Chondrocyte (in vitro differentiated cells): ENCODE data around the gene IFNA6. TPM values are rescaled to one million over a fixed set of nuclear protein-coding genes. Genes with fewer than 3 reads are reported as not detected.
A peak's percentile ranks its signal among the peaks of the same experiment; 100 is the strongest.

Experiments used
- DNase-seq: peaks from one replicate; pipeline ENCODE4 v3.0.0; 2021; ENCODE audit warnings: mixed read lengths, low spot score
- H3K27ac Mint-ChIP-seq: one replicate; pipeline ENCODE4 v1.8.0; 2021; ENCODE audit warnings: mild to moderate bottlenecking, moderate library complexity, mixed read lengths; ENCODE audit not compliant: unreplicated experiment
- H3K27me3 Mint-ChIP-seq: 2 replicates; pipeline ENCODE4 v1.8.0; 2021; ENCODE audit warnings: low read depth, mixed read lengths
- H3K36me3 Mint-ChIP-seq: 2 replicates; pipeline ENCODE4 v1.8.0; 2021; ENCODE audit warnings: low read depth, mixed read lengths
- H3K4me1 Mint-ChIP-seq: 2 replicates; pipeline ENCODE4 v1.8.0; 2021; ENCODE audit warnings: low read depth, mild to moderate bottlenecking, mixed read lengths
- H3K4me3 Mint-ChIP-seq: one replicate; pipeline ENCODE4 v1.8.0; 2021; ENCODE audit warnings: mild to moderate bottlenecking, moderate library complexity, mixed read lengths; ENCODE audit not compliant: unreplicated experiment
- H3K9me3 Mint-ChIP-seq: 2 replicates; pipeline ENCODE4 v1.8.0; 2021; ENCODE audit warnings: low read depth, mixed read lengths
- total RNA-seq: library from RNA; stranded (reverse); gene quantifications from 3 replicates; pipeline ENCODE4 v1.2.1, GENCODE V29; 2021
- TF ChIP-seq, protein P1 (sequence below): fragments of 200-600 bp; sonication (generic); IDR thresholded peaks from 2 replicates; pipeline ENCODE4 v1.5.0; 2021; ENCODE audit warnings: antibody characterized with exemption, mild to moderate bottlenecking, moderate library complexity

IFNA6 gene
- total RNA-seq, 1 donor from 2014 or later = not detected

DNA sequence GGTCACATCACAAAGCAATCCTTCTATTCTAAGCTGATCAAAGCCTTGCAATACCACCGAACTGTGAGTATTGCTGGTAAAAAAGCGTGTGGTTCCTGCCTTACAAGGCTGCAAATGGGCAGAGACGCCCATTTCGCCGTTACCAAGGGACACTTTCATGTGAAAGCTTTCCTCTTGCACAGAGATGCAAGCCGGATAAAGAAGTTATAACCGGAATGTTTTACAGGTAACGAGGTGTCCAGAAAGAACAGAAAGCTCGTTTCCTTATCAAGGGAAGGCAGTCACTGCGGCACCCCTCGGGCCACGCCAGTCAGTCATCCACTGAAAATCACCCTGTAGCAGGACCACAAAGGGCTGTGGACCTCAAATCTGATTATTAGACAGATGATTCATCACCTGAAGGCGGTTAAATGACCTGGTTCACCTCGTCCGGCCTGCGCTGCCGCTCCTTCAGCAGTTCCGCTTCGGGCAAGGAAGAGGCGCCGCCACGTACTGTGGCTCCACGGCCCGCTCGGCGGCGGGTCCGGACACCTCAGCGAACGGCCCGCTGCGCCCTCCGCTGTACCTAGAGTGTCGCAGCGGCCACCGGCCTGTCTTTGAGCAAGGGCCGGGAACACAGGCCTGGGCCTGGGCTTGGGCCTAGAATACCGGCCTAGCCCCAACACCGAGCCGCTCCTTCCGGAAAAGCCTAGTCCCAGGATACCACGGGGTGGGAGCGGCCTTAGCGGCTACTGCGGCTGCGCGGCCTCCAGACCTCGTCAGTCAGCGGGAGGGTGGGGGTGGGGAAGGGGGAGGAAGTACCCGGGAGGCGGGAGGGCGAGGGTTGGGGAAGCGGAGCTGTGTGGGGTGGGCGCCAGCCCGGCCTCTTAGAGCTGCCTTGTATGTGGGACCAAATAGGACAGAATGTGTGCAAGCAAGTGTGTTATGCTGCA, 15.7 kb downstream of the IFNA6 start, which contains the start of gene KLHL9:
Gene KLHL9, minus strand, starts transcription at position 704 of the 932 bp plus-strand sequence. Its CDS starts 545 bp downstream, at position 159.
- Mint-ChIP-seq H3K4me3 (peak within 1 kb of the TSS; percentile 83), H3K27ac (peak within 1 kb of the TSS; percentile 88), H3K9me3 (no peaks in the 10 kb centered on the region), H3K27me3 (peaks cover 15% of the 10 kb centered on the region), H3K4me1 (peaks cover 51% of the 10 kb centered on the region), H3K36me3 (peaks cover 9% of the 10 kb centered on the region)
- TF ChIP-seq, protein P1, sequence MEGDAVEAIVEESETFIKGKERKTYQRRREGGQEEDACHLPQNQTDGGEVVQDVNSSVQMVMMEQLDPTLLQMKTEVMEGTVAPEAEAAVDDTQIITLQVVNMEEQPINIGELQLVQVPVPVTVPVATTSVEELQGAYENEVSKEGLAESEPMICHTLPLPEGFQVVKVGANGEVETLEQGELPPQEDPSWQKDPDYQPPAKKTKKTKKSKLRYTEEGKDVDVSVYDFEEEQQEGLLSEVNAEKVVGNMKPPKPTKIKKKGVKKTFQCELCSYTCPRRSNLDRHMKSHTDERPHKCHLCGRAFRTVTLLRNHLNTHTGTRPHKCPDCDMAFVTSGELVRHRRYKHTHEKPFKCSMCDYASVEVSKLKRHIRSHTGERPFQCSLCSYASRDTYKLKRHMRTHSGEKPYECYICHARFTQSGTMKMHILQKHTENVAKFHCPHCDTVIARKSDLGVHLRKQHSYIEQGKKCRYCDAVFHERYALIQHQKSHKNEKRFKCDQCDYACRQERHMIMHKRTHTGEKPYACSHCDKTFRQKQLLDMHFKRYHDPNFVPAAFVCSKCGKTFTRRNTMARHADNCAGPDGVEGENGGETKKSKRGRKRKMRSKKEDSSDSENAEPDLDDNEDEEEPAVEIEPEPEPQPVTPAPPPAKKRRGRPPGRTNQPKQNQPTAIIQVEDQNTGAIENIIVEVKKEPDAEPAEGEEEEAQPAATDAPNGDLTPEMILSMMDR = peak; percentile 36
- peak; percentile 96 for DNase-seq

DNA sequence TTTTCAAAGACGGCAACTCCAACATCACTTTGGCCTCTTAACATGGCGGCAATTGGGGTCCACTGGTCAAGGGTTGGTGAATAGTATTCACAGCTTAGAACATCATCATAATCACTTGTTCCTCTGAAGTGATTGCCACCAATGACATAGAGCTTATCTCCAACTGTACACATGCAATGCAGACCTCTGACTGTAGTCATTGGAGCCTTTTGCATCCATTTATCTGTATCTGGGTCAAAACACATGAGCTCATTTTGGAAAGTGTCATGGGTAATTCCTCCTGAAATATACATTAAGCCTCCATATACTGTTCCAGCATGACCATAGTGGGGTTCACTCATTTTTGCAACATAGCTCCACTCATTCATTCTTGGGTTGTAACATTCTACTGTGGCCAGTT, 17.5 kb downstream of the IFNA6 start:
- TF ChIP-seq, protein P1 = no peak
- Mint-ChIP-seq H3K4me1 (peaks cover 59% of the 10 kb centered on the region), H3K9me3 (no peaks in the 10 kb centered on the region), H3K27me3 (peaks cover 2% of the 10 kb centered on the region), H3K27ac (no peak overlapping the region), H3K36me3 (peaks cover 9% of the 10 kb centered on the region), H3K4me3 (peak overlapping the region; percentile 83)
- DNase-seq = no peak

DNA sequence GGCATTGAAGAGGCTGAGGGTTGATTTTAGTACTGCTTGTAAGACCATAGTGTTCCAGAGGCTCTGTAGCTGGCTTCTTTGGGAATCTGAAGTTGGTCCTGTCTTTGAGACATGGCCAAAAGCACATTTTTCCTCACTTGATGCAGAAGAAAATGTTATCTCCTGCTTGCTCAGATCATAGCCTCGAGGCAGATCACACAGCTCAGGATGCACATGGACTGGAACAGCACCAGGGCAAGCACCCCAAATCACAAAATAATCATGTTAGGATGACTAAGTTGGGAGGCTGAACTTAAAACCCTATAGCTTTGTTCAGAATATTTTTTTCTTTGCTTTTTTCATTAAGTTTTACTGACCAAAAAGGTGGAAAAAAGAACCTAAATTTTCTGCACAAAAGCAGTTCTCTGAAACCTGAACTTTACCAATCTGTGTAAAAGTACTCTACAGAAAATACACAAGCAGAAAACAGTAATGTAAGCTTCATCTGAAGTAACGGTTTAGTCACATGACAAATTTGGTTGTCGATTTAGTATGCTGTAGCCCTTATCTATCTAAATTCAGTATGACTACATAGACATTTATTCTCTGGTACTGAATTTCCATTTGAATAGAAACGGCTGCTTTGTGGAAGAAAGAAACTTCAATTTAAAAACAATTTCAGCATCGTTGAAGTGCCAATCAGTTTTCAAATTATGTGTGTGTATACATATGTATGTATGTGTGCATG, 18.8 kb downstream of the IFNA6 start:
- peaks cover 9% of the 10 kb centered on the region for H3K36me3 Mint-ChIP-seq
- peaks cover 71% of the 10 kb centered on the region for H3K4me1 Mint-ChIP-seq
- no peak overlapping the region for H3K27ac Mint-ChIP-seq
- no peaks in the 10 kb centered on the region for H3K27me3 Mint-ChIP-seq
- TF ChIP-seq, protein P1 = no peak
- H3K4me3 Mint-ChIP-seq = no peak overlapping the region
- H3K9me3 Mint-ChIP-seq = no peaks in the 10 kb centered on the region
- DNase-seq = no peak

DNA sequence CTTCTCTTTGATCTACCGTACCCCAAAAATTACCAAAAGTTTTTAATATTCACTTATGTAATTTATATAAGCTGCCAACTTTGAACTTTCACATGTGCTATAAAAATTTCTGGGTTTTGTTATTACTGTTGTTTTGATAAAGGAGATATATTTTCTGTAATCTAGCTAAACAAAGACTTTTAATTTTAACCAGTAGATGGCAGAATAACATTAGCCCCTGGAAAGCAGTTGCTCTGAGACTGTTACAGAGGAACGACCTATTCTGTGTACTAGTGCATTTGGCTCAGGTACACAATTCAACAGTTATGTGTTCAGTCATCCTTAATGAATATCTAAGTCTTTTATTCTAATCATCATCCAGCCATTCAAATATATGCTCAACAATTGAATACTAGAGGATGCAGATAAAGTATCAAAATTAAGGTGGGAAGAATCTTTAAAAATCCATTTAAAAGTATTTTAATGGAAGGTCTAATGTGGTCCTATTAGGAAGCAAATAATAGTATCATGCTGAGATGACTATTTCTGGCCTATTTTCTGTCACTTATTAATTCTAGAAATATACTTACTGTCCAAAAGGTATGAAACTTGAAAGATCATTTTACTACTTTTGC, 24.1 kb downstream of the IFNA6 start:
- TF ChIP-seq, protein P1 = peak; percentile 88
- H3K4me1 Mint-ChIP-seq = peaks cover 45% of the 10 kb centered on the region
- no peaks in the 10 kb centered on the region for H3K27me3 Mint-ChIP-seq
- no peaks in the 10 kb centered on the region for H3K9me3 Mint-ChIP-seq
- no peak overlapping the region for H3K27ac Mint-ChIP-seq
- DNase-seq = no peak
- no peak overlapping the region for H3K4me3 Mint-ChIP-seq
- H3K36me3 Mint-ChIP-seq = peaks cover 7% of the 10 kb centered on the region

DNA sequence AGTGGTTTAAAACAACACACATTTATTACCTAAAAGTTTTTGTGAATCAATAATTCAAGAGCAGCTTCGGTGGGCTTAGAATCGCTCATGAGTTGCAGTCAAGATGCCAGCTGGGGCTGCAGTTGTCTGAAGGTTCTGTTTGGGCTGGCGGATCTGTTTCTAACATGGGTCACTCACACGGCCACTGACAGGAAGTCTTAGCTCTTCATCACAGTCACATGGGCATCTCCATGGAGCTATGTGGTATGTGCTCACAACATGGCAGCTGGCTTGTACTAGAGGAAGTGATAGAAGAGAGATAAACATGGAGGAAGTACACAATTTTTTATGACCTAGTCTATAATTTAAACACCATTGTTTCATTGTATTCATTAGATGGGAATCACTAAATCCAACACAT, 26.6 kb downstream of the IFNA6 start:
- Mint-ChIP-seq H3K4me1 (peaks cover 23% of the 10 kb centered on the region), H3K9me3 (no peaks in the 10 kb centered on the region), H3K27me3 (no peaks in the 10 kb centered on the region), H3K36me3 (peaks cover 12% of the 10 kb centered on the region), H3K4me3 (no peak overlapping the region), H3K27ac (no peak overlapping the region)
- TF ChIP-seq, protein P1 = no peak
- DNase-seq = no peak
